ENCODE results near the gene ZNF488.

ZNF488 gene

GRCh38 chr10:47339186-47339735 lies 44.8 kb downstream of the ZNF488 start:
- TF ChIP-seq, protein P1, sequence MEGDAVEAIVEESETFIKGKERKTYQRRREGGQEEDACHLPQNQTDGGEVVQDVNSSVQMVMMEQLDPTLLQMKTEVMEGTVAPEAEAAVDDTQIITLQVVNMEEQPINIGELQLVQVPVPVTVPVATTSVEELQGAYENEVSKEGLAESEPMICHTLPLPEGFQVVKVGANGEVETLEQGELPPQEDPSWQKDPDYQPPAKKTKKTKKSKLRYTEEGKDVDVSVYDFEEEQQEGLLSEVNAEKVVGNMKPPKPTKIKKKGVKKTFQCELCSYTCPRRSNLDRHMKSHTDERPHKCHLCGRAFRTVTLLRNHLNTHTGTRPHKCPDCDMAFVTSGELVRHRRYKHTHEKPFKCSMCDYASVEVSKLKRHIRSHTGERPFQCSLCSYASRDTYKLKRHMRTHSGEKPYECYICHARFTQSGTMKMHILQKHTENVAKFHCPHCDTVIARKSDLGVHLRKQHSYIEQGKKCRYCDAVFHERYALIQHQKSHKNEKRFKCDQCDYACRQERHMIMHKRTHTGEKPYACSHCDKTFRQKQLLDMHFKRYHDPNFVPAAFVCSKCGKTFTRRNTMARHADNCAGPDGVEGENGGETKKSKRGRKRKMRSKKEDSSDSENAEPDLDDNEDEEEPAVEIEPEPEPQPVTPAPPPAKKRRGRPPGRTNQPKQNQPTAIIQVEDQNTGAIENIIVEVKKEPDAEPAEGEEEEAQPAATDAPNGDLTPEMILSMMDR (IDR thresholded peaks at IDR 0.05), result no peak

- TF ChIP-seq, protein P1 (IDR thresholded peaks at IDR 0.05), result no peak
Observed at GRCh38 chr10:47337310-47337709, 46.8 kb downstream of the ZNF488 start.

GRCh38 chr10:47336387-47337134 lies 47.5 kb downstream of the ZNF488 start:
- TF ChIP-seq, protein P1 (IDR thresholded peaks at IDR 0.05), result no peak

GRCh38 chr10:47335906-47336305 lies 48.2 kb downstream of the ZNF488 start:
- TF ChIP-seq, protein P1 (IDR thresholded peaks at IDR 0.05), result no peak

DNA sequence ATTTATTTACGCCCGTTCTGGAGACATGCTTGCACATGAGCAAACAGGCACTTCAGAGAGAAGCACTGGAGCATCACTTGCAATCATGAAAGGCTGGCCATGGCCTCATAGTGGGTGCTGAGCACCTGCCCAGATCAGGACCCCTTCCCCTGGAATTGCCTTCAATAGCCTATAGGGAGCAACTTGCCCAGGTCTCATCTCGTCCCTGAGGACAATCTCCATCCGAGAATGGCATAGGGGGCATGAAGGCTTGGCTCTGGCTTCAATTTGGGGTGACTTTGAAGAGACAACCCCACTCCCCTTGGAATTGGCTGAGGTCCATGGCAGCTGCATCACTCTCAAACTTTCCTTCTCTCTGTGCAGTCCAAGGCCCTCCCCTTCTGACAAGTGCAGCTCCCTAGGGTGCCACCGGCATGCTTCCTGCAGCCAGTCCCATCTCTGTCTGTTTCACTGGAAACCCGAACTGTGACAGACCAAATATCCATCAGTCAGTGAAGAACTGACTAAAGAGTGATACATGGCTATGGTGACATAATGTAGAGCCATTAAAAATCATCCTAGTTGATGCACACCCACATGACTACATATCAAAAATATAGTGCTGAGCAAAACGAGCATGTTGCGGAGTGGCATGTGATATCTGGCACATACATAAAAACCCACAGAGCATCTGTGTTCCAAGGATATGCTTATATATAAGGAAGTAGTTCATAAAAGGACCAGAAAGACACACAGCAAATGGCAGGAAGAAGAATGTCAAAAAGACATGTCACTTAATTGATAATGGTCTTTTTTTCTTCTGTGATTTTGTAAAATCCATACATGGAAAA lies 49.4 kb downstream of the ZNF488 start:
- TF ChIP-seq, protein P1 (IDR thresholded peaks at IDR 0.05), result no peak

- TF ChIP-seq, protein P1 (IDR thresholded peaks at IDR 0.05), result no peak
Observed at GRCh38 chr10:47333532-47333931, 50.6 kb downstream of the ZNF488 start.

DNA sequence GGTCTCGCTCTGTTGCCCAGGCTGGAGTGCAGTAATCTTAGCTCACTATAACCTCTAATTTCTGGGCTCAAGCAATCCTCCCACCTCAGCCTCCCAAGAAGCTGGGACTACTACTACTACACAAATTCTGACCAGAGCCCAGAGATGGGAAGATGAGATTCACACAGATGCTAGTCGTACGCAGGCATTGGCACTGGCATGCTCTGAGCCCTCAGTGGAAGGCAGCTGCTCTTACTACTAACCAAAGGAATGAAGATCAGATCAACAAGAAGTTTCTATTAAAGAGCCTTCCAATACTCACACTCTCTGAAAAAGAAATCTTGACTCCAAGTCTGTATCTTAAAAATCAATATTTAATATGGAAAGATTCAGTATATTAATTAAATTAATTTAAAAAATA lies 51.1 kb downstream of the ZNF488 start:
- TF ChIP-seq, protein P1 (IDR thresholded peaks at IDR 0.05), result no peak

Data from LNCAP (cell line).